ENCODE results near the gene RAB41.
"Not testable (repeated sequence)": the region's sequence is repeated elsewhere in the genome, so short reads cannot be mapped to it uniquely, and the experiment has no call there.

RAB41 gene

DNA sequence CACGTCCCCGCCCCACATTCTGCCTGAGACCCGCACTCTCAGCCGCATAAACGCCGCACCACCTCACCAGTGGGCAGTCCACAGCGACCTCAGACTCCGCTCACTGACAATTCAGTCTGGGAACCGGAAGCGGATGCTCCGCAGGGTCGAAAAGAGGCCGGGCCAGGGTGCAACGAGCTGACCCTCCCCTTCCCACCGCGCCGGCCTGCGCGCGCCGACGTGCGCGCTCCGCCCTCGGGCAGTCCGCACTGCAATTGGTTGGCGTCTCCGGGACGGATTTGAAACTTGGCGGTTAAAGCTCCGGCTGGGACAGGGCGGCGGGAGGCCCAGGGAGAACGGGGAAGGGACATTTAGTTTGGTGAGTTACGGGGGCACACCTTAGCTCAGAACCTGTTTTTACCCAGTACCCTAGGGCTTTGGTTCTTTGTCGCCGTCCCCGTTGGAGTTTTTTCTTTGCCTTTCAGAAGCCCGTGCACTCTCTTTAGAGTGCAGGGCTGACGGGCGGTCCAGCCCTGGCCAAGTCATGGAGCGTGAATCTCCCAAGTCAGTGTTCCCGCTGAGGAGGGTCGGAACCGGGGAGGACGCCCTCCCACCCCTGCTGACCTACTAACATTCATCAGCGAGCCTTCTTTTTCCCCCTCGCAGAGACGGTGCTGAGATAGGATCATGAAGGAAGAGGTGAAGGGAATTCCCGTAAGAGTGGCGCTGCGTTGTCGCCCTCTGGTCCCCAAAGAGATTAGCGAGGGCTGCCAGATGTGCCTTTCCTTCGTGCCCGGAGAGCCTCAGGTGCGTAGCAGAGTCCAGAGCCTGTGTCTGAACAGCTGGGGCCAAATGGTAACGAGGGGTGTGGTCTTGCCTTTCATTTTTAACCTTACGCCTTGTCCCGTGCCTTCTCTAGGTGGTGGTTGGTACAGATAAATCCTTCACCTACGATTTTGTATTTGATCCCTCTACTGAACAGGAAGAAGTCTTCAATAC is 8.1 kb downstream of the RAB41 start, which contains the start of the genes KIF4A and PDZD11:
Gene KIF4A, plus strand, starts transcription at position 312 of the 978 bp plus-strand sequence. Its CDS starts 355 bp downstream, at position 667.
Gene PDZD11, minus strand, starts transcription at position 135 of the 978 bp plus-strand sequence. CDS start 586 bp downstream, outside the sequence.
- DNase-seq (ENCODE audit: low read depth) = peak; percentile 60

DNA sequence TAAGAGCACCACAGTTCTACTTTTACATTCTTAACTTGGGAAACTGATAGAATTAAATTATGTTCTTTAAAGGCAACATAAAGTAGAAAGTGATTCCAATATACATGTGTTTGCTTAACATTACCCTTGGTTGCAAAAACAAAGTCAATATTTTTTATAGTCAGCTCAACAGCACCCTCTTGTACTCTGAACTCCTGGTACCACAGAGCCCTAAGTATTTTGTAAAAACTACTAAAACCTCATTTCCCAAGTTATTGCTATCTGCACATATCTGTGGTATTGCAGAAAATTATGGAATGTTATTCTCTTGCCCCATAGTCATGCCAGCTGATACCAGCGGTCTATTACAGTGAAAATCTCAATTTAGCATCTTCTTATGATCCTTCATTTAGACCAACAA is 10.8 kb downstream of the RAB41 start:
- DNase-seq (ENCODE audit: low read depth) = no peak

DNA sequence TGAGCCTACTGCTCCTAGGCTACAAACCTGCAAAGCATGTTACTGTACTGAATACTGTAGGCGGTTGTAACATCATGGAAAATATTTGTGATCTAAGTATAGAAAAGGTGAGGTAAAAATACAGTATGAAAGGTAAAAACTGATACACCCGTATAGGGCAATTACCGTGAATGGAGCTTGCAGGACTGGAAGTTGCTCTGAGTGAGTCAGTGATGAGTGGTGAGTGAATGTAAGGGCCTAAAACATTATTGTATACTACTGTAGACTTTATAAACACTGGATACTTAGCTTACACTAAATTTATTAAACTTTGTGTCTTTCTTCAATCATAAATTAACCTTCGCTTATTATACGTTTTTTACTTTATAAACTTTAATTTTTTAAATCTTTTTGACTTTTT is 11.6 kb downstream of the RAB41 start:
- DNase-seq (ENCODE audit: low read depth) = no peak

DNA sequence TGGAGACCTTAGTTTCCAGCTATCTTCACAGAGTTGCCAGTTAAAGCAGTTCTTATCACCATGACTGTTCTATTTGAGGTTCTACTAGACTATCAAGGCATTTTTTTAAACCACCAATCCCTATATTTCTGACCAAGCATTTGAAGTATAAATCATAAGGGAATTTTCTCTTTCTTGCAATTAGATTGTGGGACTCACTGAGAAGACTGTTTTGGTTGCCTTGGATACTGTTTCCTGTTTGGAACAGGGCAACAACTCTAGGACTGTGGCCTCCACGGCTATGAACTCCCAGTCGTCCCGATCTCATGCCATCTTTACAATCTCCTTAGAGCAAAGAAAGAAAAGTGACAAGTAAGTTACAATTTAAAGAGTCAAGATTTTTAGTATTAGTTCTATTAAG is 19.7 kb downstream of the RAB41 start:
- no peak for DNase-seq (ENCODE audit: low read depth)

DNA sequence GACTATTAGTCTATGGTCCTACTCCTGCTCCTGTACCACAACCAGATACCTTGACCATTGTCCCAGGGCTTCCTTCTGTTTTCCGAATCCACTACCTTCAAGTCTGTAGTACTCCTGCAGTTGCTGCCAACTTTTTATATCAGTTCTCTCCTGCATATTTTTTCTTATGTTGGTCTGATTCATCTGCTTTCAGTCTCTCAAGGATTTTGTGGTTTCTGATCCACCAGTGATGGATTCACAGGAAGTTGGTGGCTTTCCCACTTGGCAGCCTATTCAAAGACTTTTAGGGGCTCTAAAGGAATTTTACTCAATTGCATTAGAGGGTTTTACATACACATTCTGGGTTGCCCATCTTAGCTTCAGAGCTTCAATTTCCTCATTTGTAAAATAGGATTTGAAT is 31.5 kb downstream of the RAB41 start:
- no peak for DNase-seq (ENCODE audit: low read depth)

DNA sequence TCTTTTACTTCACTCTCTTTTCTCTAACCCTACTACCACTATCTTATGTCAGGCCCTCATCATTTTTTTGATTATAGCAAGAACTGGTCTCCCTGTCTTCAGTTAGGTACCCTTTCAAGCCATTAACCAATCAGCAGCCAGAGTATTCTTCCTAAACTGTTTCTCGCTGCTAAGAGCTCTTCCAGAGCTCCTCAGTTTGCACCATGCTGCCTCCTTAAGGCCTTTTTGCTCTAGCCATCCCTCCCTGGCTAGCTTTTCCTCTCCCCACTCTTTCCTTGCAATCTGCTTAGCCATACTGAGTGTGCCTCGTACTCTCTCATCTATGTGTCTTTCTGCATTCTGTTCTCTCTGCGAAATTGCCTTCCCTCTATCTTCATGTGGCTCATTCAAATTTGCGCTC is 40.8 kb downstream of the RAB41 start:
- no peak for DNase-seq (ENCODE audit: low read depth)

DNA sequence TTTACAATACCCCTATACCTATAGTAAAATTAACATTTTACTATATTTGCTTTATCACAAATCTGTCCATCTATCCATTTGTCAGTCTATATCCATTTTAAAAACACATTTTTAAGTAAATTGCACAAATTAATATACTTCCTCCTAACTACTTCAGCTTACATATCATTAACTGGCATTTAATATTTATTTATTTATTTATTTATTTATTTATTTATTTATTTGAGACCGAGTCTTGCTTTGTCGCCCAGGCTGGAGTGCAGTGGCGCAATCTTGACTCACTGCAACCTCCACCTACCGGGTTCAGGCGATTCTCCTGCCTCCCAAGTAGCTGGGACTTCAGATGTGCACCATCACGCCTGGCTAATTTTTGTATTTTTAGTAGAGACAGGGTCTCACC is 41.7 kb downstream of the RAB41 start:
- DNase-seq (ENCODE audit: low read depth) = not testable (repeated sequence)

DNA sequence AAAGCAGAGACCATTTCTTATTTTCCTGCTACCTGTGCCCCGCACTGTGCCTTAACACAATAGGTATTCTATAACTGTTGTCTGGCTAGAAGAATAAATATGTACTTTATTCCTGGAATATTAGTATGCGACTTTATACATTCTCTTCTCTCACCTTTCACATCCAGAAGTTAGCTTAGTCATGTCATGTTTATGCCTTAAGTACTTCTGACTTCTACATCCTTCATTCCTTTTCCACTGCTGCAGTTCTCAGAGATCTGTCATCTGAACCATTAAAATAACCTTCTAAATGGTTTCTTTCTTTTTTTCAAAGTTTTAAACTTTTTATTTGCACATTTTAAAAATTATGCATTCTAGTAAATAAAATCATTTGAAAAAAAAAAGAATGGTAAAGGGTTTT is 42.4 kb downstream of the RAB41 start:
- DNase-seq (ENCODE audit: low read depth) = no peak

DNA sequence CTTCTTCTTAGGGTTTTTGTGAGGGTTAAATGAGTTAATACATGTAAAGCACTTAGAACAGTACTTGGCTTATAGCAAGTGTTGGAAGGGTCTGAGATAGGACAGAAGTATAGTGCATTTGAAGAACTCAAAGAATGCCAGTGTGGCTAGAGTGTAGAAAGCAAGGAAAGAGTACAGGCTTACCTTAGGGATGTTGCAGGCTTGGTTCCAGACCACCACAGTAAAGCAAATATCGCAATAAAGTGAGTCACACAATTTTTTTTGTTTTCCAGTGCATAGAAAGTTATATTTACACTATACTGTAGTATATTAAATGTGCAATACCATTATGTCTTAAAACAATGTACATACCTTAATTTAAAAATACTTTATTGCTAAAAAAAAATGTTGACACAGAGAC is 49.2 kb downstream of the RAB41 start:
- DNase-seq (ENCODE audit: low read depth) = no peak

DNA sequence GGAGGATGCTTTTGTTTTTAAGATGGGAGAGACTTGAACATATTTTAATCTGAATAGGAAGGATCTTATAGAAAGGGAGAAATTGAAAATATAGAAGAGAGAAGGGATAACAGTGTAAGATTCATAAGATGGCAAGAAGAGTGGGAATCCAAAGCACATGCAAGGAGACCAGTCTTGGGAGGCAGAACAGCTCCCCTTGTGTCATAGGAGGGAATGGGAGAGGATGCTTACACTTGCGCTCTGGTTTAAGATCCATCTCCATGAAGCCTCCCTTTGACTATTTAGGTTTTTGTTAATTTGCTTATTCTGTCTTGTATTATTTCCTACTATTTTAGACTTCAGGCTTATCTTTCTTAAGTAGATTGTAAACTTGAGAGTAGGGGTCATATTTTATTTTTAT is 50.6 kb downstream of the RAB41 start:
- DNase-seq (ENCODE audit: low read depth) = no peak
